Tibial nerve (tissue), 4 donors: ENCODE measurements around the gene TYRO3. TPM values are rescaled to one million over a fixed set of nuclear protein-coding genes. Genes with fewer than 3 reads are reported as not detected.

Experiments
- DNase-seq, 2 donors: peaks; one replicate each; pipeline ENCODE4 v3.0.0-alpha.2; 2019; ENCODE audit warnings: low spot score in 2 of 2
- H3K27ac ChIP-seq, 4 donors: fragments of 200-600 bp; sonication (generic) in 3 of 4; one replicate each; pipeline ENCODE4 v1.5.1; 2017 to 2019; ENCODE audit warnings: mild to moderate bottlenecking in 1 of 4
- H3K27me3 ChIP-seq, 2 donors: fragments of 200-600 bp; sonication (generic) in 1 of 2; one replicate each; pipeline versions ENCODE4 v1.5.1 to v1.6.0; 2017 to 2019
- H3K36me3 ChIP-seq, 3 donors: fragments of 200-600 bp; sonication (generic); one replicate each; pipeline ENCODE4 v1.5.1; 2018 to 2019
- H3K4me1 ChIP-seq, 4 donors: fragments of 200-600 bp; sonication (generic) in 3 of 4; one replicate each; pipeline ENCODE4 v1.5.1; 2017 to 2019
- H3K4me3 ChIP-seq, 4 donors: fragments of 200-600 bp; sonication (generic) in 3 of 4; one replicate each; pipeline ENCODE4 v1.5.1; 2017 to 2019; ENCODE audit warnings: mild to moderate bottlenecking in 1 of 4, moderate library complexity in 1 of 4
- H3K9me3 ChIP-seq, 4 donors: fragments of 200-600 bp; sonication (generic) in 3 of 4; one replicate each; pipeline ENCODE4 v1.5.1; 2017 to 2019
- CTCF ChIP-seq, 5 experiments: fragments of 200-600 bp in 3 of 5; fragments of 450-650 bp in 2 of 5; sonication (generic) in 3 of 5; IDR thresholded peaks; one replicate each; pipeline ENCODE4 v1.5.1; 2016 to 2019; ENCODE audit warnings: antibody characterized with exemption in 5 of 5, mild to moderate bottlenecking in 3 of 5, moderate library complexity in 2 of 5
- EP300 ChIP-seq, 2 donors: sonication (generic); formaldehyde crosslinking; IDR thresholded peaks; one replicate each; pipeline ENCODE4 v1.6.1; 2017; ENCODE audit warnings: antibody characterized with exemption in 2 of 2, mild to moderate bottlenecking in 1 of 2
- POLR2A ChIP-seq, 2 donors: fragments of 450-650 bp; IDR thresholded peaks; one replicate each; pipeline ENCODE4 v1.6.1; 2017; ENCODE audit warnings: antibody characterized with exemption in 2 of 2, mild to moderate bottlenecking in 2 of 2, moderate library complexity in 2 of 2
- WGBS, 2 donors: methylation state at CpG; one replicate each; pipeline ENCODE4 v1.1.5; 2018; 5-methylcytosine and 5-hydroxymethylcytosine counted together
- total RNA-seq, 4 donors: library from RNA; depleted of rRNA; stranded (reverse); fragments of >200 nt; gene quantifications; one replicate each; pipeline ENCODE4 v1.1.0, GENCODE V29; 2016

The TYRO3 gene
- total RNA-seq, 4 donors from 2014 or later = 21.0 to 28.5 (median 23.9) TPM

- H3K4me1 ChIP-seq = peaks cover 0 to 45% (median 18%) of the 10 kb centered on the region in 4 donors
- DNase-seq = peak; percentile 32 to 34
- peak overlapping the region; percentile 34 to 78 (median 54) for H3K4me3 ChIP-seq
- H3K36me3 ChIP-seq = no peaks in the 10 kb centered on the region
- WGBS, 2 donors = 12 to 13% methylated on average over 7 of the region's 7 CpGs
- peak in 1 of 2 donors; percentile 10 for TF ChIP-seq POLR2A (IDR thresholded peaks at IDR 0.05)
- TF ChIP-seq CTCF (IDR thresholded peaks at IDR 0.05) = peak; percentile 69 to 85 (median 78)
- peak in 1 of 2 donors; percentile 24 for TF ChIP-seq EP300 (IDR thresholded peaks at IDR 0.05)
- peak overlapping the region; percentile 25 to 88 (median 64) for H3K27ac ChIP-seq
- H3K27me3 ChIP-seq = no peaks in the 10 kb centered on the region
- no peaks in the 10 kb centered on the region for H3K9me3 ChIP-seq
Measured at GRCh38 chr15:41557673-41558399, 1.2 kb upstream of the TYRO3 start.

GRCh38 chr15:41559239-41559782 lies 299 bp downstream of the TYRO3 start:
- DNase-seq = no peak
- no peaks in the 10 kb centered on the region for H3K27me3 ChIP-seq
- peaks cover 0 to 57% (median 19%) of the 10 kb centered on the region in 4 donors for H3K4me1 ChIP-seq
- TF ChIP-seq CTCF (IDR thresholded peaks at IDR 0.05) (no peak), POLR2A (IDR thresholded peaks at IDR 0.05) (no peak), EP300 (IDR thresholded peaks at IDR 0.05) (no peak)
- peak overlapping the region; percentile 43 to 88 (median 72) for H3K27ac ChIP-seq
- no peaks in the 10 kb centered on the region for H3K9me3 ChIP-seq
- peaks cover 0 to 4% (median 0%) of the 10 kb centered on the region in 3 donors for H3K36me3 ChIP-seq
- 0% methylated on average over 9 of the region's 60 CpGs; no CpG with 5 or more reads in 1 of the 2 donors for WGBS, 2 donors
- H3K4me3 ChIP-seq = peak overlapping the region; percentile 39 to 78 (median 54)

- Histone ChIP-seq H3K27me3 (no peaks in the 10 kb centered on the region), H3K4me3 (peak overlapping the region in 1 of 4 donors; percentile 78), H3K4me1 (peaks cover 0 to 62% (median 19%) of the 10 kb centered on the region in 4 donors), H3K27ac (peak overlapping the region in 3 of 4 donors; percentile 68 to 88 (median 79)), H3K36me3 (peaks cover 0 to 15% (median 0%) of the 10 kb centered on the region in 3 donors), H3K9me3 (no peaks in the 10 kb centered on the region)
- no peak for DNase-seq
- TF ChIP-seq POLR2A (IDR thresholded peaks at IDR 0.05) (no peak), EP300 (IDR thresholded peaks at IDR 0.05) (no peak), CTCF (IDR thresholded peaks at IDR 0.05) (no peak)
- 65 to 74% methylated on average over 2 of the region's 2 CpGs for WGBS, 2 donors
Measured at GRCh38 chr15:41560572-41560874, 1.5 kb downstream of the TYRO3 start.

GRCh38 chr15:41561104-41561776 lies 2.2 kb downstream of the TYRO3 start:
- Histone ChIP-seq H3K27me3 (no peaks in the 10 kb centered on the region), H3K4me1 (peaks cover 0 to 63% (median 19%) of the 10 kb centered on the region in 4 donors), H3K4me3 (no peak overlapping the region), H3K36me3 (peaks cover 0 to 15% (median 0%) of the 10 kb centered on the region in 3 donors), H3K9me3 (no peaks in the 10 kb centered on the region), H3K27ac (peak overlapping the region; percentile 5 to 88 (median 49))
- WGBS, 2 donors = 88 to 91% methylated on average over 13 to 16 of the region's 16 CpGs
- TF ChIP-seq POLR2A (IDR thresholded peaks at IDR 0.05) (no peak), CTCF (IDR thresholded peaks at IDR 0.05) (no peak), EP300 (IDR thresholded peaks at IDR 0.05) (no peak)
- no peak for DNase-seq

GRCh38 chr15:41561777-41562145 lies 2.7 kb downstream of the TYRO3 start:
- H3K27ac ChIP-seq = peak overlapping the region; percentile 5 to 88 (median 49)
- no peaks in the 10 kb centered on the region for H3K27me3 ChIP-seq
- no peaks in the 10 kb centered on the region for H3K9me3 ChIP-seq
- WGBS, 2 donors = 39 to 43% methylated on average over 3 of the region's 3 CpGs
- DNase-seq = peak; percentile 43 to 50
- no peak overlapping the region for H3K4me3 ChIP-seq
- peaks cover 0 to 68% (median 19%) of the 10 kb centered on the region in 4 donors for H3K4me1 ChIP-seq
- peaks cover 0 to 16% (median 0%) of the 10 kb centered on the region in 3 donors for H3K36me3 ChIP-seq
- TF ChIP-seq POLR2A (IDR thresholded peaks at IDR 0.05) (no peak), EP300 (IDR thresholded peaks at IDR 0.05) (no peak), CTCF (IDR thresholded peaks at IDR 0.05) (peak in 3 of 5 experiments; percentile 15 to 32 (median 16))
